Endothelial cell of umbilical vein (primary cell): ENCODE measurements around the gene LCN9. TPM values are rescaled to one million over a fixed set of nuclear protein-coding genes. Genes with fewer than 3 reads are reported as not detected.

ENCODE experiments used
- BruUV-seq: library from RNA; stranded (reverse); fragments of 400-500 nt; replicated peaks from 2 replicates; lab custom pipeline; 2021; lab: Mats Ljungman, UMichigan
- CTCF ChIA-PET: fragments of 300-600, 350-600 bp; sonication (Branson Sonifier 250); formaldehyde crosslinking; loops from one replicate; lab custom pipeline; 2021; ENCODE audit warnings: antibody characterized with exemption, inconsistent platforms; lab: Charles Lee
- POLR2A ChIA-PET: fragments of 300-600, 350-600 bp; sonication (Branson Sonifier 250); formaldehyde crosslinking; loops from one replicate; lab custom pipeline; 2021; ENCODE audit warnings: antibody characterized with exemption, inconsistent platforms; lab: Charles Lee
- DNase-seq: peaks from one replicate; pipeline ENCODE4 v3.0.0-alpha.2; 2011; ENCODE audit warnings: low read depth, low spot score
- FAIRE-seq: peaks from 2 replicates; lab custom pipeline; 2011; peaks lifted over from hg19 to GRCh38; lab: Jason Lieb, UNC
- H2AFZ ChIP-seq: 2 replicates; pipeline ENCODE4 v1.6.0; 2012; ENCODE audit warnings: low read depth, low read length, control low read depth, inconsistent platforms
- H3K27ac ChIP-seq: 2 replicates; pipeline ENCODE4 v1.5.1; 2011; ENCODE audit warnings: low read depth, mild to moderate bottlenecking, control low read depth, low read length, moderate library complexity; ENCODE audit not compliant: insufficient read depth
- H3K27me3 ChIP-seq, 2 experiments: 2 replicates each; pipeline versions ENCODE4 v1.6.0 to v1.6.1; 2011; ENCODE audit warnings: low read length in 2 of 2, mixed read lengths in 1 of 2; ENCODE audit not compliant: control insufficient read depth in 2 of 2, insufficient read depth in 2 of 2
- H3K36me3 ChIP-seq, 2 experiments: 2 replicates in 1 of 2; 3 replicates in 1 of 2; pipeline ENCODE4 v1.5.1; 2011; ENCODE audit warnings: low read length in 2 of 2, mild to moderate bottlenecking in 1 of 2, moderate library complexity in 1 of 2; ENCODE audit not compliant: control insufficient read depth in 2 of 2, insufficient read depth in 2 of 2; ENCODE audit errors: extremely low read depth in 1 of 2
- H3K4me1 ChIP-seq: 3 replicates; pipeline ENCODE4 v1.5.1; 2011; ENCODE audit warnings: mild to moderate bottlenecking, low read length; ENCODE audit not compliant: control insufficient read depth, insufficient read depth; ENCODE audit errors: extremely low read depth
- H3K4me2 ChIP-seq: 2 replicates; pipeline ENCODE4 v1.6.1; 2011; ENCODE audit warnings: low read length, control low read depth, mixed read lengths; ENCODE audit not compliant: insufficient read depth
- H3K4me3 ChIP-seq, 3 experiments: fragments of 200-600 bp in 1 of 3; sonication (generic), shearing (Covaris generic) in 1 of 3; replicated peaks in 1 of 3; 2 replicates each; pipeline ENCODE4 v1.5.1; 2011 to 2016; ENCODE audit warnings: control low read depth in 3 of 3, low read length in 3 of 3, mild to moderate bottlenecking in 2 of 3, inconsistent platforms in 1 of 3, low read depth in 1 of 3, moderate library complexity in 1 of 3; ENCODE audit not compliant: insufficient read depth in 1 of 3
- H3K79me2 ChIP-seq: 2 replicates; pipeline ENCODE4 v1.6.0; 2012; ENCODE audit warnings: low read length, inconsistent platforms; ENCODE audit not compliant: control insufficient read depth, insufficient read depth
- H3K9ac ChIP-seq: replicated peaks from 2 replicates; pipeline ENCODE3; 2011; ENCODE audit warnings: low read length, control low read depth; ENCODE audit not compliant: insufficient read depth; ENCODE audit errors: extremely low read depth
- H3K9me1 ChIP-seq: replicated peaks from 3 replicates; pipeline ENCODE4 v1.6.0; 2011; ENCODE audit warnings: mild to moderate bottlenecking, low read length; ENCODE audit not compliant: control insufficient read depth, insufficient read depth; ENCODE audit errors: extremely low read depth
- H3K9me3 ChIP-seq: replicated peaks from 2 replicates; pipeline ENCODE4 v1.5.1; 2012; ENCODE audit warnings: low read length, inconsistent platforms; ENCODE audit not compliant: control insufficient read depth, insufficient read depth
- H4K20me1 ChIP-seq: replicated peaks from 2 replicates; pipeline ENCODE3; 2011; ENCODE audit warnings: mild to moderate bottlenecking, low read length; ENCODE audit not compliant: control insufficient read depth, insufficient read depth; ENCODE audit errors: extremely low read depth
- CTCF ChIP-seq, 2 donors: IDR thresholded peaks; 1 replicate in 1 of 2; 2 replicates in 1 of 2; pipeline ENCODE4 v1.5.1; 2011; ENCODE audit warnings: low read length in 2 of 2, mild to moderate bottlenecking in 2 of 2, moderate library complexity in 2 of 2, control low read depth in 1 of 2, inconsistent platforms in 1 of 2, low read depth in 1 of 2; ENCODE audit not compliant: insufficient read depth in 1 of 2; ENCODE audit errors: extremely low read depth in 1 of 2
- EZH2 ChIP-seq: IDR thresholded peaks from 2 replicates; pipeline ENCODE4 v1.6.1; 2012; ENCODE audit warnings: borderline replicate concordance, low read depth, mild to moderate bottlenecking, moderate library complexity, low read length, inconsistent platforms; ENCODE audit not compliant: severe bottlenecking
- FOS ChIP-seq: IDR thresholded peaks from 2 replicates; pipeline ENCODE4 v1.6.1; 2011; ENCODE audit warnings: mild to moderate bottlenecking, low read length, moderate library complexity, borderline replicate concordance; ENCODE audit not compliant: insufficient read depth
- GATA2 ChIP-seq: IDR thresholded peaks from 2 replicates; pipeline ENCODE4 v1.7.0; 2011; ENCODE audit warnings: low read depth, mild to moderate bottlenecking, moderate library complexity, mixed read lengths, low read length; ENCODE audit not compliant: insufficient read length, insufficient read depth
- JUN ChIP-seq: IDR thresholded peaks from 2 replicates; pipeline ENCODE4 v1.6.1; 2011; ENCODE audit warnings: borderline replicate concordance, low read depth; ENCODE audit not compliant: insufficient read length, insufficient read depth
- MAX ChIP-seq: IDR thresholded peaks from 2 replicates; pipeline ENCODE4 v1.6.1; 2011; ENCODE audit not compliant: insufficient read depth, insufficient read length
- MYC ChIP-seq: IDR thresholded peaks from one replicate; pipeline ENCODE4 v1.6.1; 2011; ENCODE audit warnings: mild to moderate bottlenecking, low read depth, low read length
- POLR2A ChIP-seq: IDR thresholded peaks from 2 replicates; pipeline ENCODE4 v1.6.1; 2012; ENCODE audit warnings: low read depth, mild to moderate bottlenecking, control low read depth, low read length
- POLR2AphosphoS5 ChIP-seq: IDR thresholded peaks from 2 replicates; pipeline ENCODE4 v1.6.1; 2012; ENCODE audit warnings: low read depth, mild to moderate bottlenecking, control low read depth, low read length, moderate library complexity; ENCODE audit not compliant: insufficient read depth
- dilution Hi-C: fragments of 300-500 bp; cut with MboI; formaldehyde crosslinking; loops from one replicate; pipeline ENCODE4 v1.15.0; 2019; ENCODE audit warnings: low sequenced_read_pairs; ENCODE audit not compliant: extremely low pct_ligation_motif_present
- intact Hi-C: fragments of 100-400 bp; cut with micrococcal nuclease; formaldehyde crosslinking; loops from one replicate; pipeline ENCODE4 v1.10.0; 2022
- polyA plus RNA-seq, 4 experiments: library from polyadenylated mRNA; depleted of rRNA in 3 of 4; stranded (reverse) in 3 of 4; unstranded in 1 of 4; fragments of >200 nt; gene quantifications; 2 replicates each; pipeline versions ENCODE4 v1.2.1 to v1.2.3, GENCODE V29; 2011 to 2012; ENCODE audit warnings: missing spikeins in 1 of 4
- total RNA-seq: library from RNA; stranded (reverse); gene quantifications from 2 replicates; pipeline ENCODE4 v1.2.3, GENCODE V29; 2021

Gene LCN9
- total and polyA plus RNA-seq, 2 donors (not counting 3 experiments of a cell fraction or from before 2014, with no cell fraction given) = not detected

- Histone ChIP-seq H3K9ac (no peak overlapping the region), H3K4me1 (no peaks in the 10 kb centered on the region), H3K27ac (no peak overlapping the region), H3K4me2 (no peak overlapping the region), H3K79me2 (no peaks in the 10 kb centered on the region), H4K20me1 (no peaks in the 10 kb centered on the region), H3K27me3 (no peaks in the 10 kb centered on the region), H3K4me3 (no peak overlapping the region), H3K36me3 (no peaks in the 10 kb centered on the region), H2AFZ (no peak overlapping the region), H3K9me1 (no peaks in the 10 kb centered on the region), H3K9me3 (no peaks in the 10 kb centered on the region)
- no TSS peak for BruUV-seq
- DNase-seq (no peak), FAIRE-seq (no peak)
- dilution Hi-C loops (no loop called here), intact Hi-C loops (no loop called here)
- POLR2A ChIA-PET = no interaction called here
- CTCF ChIA-PET = no interaction called here
- TF ChIP-seq EZH2 (no peak), POLR2A (no peak), POLR2AphosphoS5 (no peak), FOS (no peak), MYC (no peak), GATA2 (no peak), CTCF (IDR thresholded peaks at IDR 0.05; ENCODE audit: extremely low read depth in 1 of 2, insufficient read depth in 1 of 2, low read depth in 1 of 2, low read length in 2 of 2) (no peak), MAX (no peak), JUN (no peak)
Observed at GRCh38 chr9:135681161-135681560, 18.1 kb downstream of the LCN9 start.
